ENCODE measurements around the gene HOXA3. TPM values are rescaled to one million over a fixed set of nuclear protein-coding genes. Genes with fewer than 3 reads are reported as not detected.

The HOXA3 gene
- total and polyA plus RNA-seq, 9 of the 15 experiments (the other 6 are each of a cell fraction or from before 2014, with no cell fraction given) = 0.04 to 0.13 TPM; not detected in 7

DNA sequence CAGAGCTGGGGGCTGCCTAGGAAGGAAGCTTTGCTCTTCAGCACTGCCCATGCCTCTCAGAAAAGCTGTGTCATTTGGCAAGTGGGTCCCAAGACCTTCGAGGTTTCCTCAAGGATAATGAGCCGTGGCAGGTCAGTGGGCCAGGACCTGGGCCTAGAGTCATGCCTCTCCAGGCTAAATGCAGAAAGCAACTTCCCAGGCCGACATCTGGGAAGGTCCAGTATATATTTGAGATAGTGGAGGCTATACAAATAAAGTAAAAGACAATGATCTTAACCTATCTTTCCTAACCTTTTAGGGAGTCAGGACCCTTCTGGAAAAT lies 24.1 kb upstream of the HOXA3 start (continued):
- no peak for TF ChIP-seq CHAMP1 (IDR thresholded peaks at IDR 0.05)

- no TSS peak for BruUV-seq (replicated peaks)
- peaks cover 0 to 10% of the 10 kb centered on the region in 2 experiments; a peak in 1 of 5 replicates for H3K4me1 ChIP-seq (replicated peaks in 1 of 2; ENCODE audit: control insufficient read depth in 2 of 2, insufficient read depth in 2 of 2, low read length in 2 of 2)
- intact Hi-C loops (cut with micrococcal nuclease) (no loop called here), in situ Hi-C loops (cut with MboI) (no loop called here)
- no peak overlapping the region for H3K9ac ChIP-seq (ENCODE audit: insufficient read depth in 1 of 2, low read depth in 2 of 2, low read length in 2 of 2)
- 3% methylated on average over 36 of the region's 40 CpGs for WGBS (ENCODE audit: insufficient coverage, low coverage, missing lambda C conversion rate)
- H3K9me3 ChIP-seq (replicated peaks; ENCODE audit: control insufficient read depth, insufficient read depth, low read depth, low read length) = no peaks in the 10 kb centered on the region; the same call in 1 of the 2 replicates
- no peaks in the 10 kb centered on the region for H4K20me1 ChIP-seq (replicated peaks; ENCODE audit: control insufficient read depth, insufficient read depth, low read length)
- DNase-seq (ENCODE audit: extremely low read depth in 1 of 4, low spot score in 3 of 4) (no peak), ATAC-seq (no peak), FAIRE-seq (no peak)
- H3K27ac ChIP-seq (ENCODE audit: extremely low read depth, low read depth, low read length) = no peak overlapping the region
- ChIA-PET CTCF (ENCODE audit: low intra/inter-chr PET ratio) (no interaction called here), POLR2A (interaction anchor here (0.5 to 0.6 kb wide), 2 partner anchors 13 to 404 kb away, joined by 3 read pairs; no protein-coding TSS in a partner anchor)
- H3K4me3 ChIP-seq = no peak overlapping the region
- H3K9me1 ChIP-seq (ENCODE audit: control insufficient read depth, insufficient read depth, low read length) = no peaks in the 10 kb centered on the region
- H3K79me2 ChIP-seq (ENCODE audit: control insufficient read depth, insufficient read depth, low read length) = no peaks in the 10 kb centered on the region
- no peak overlapping the region for H2AFZ ChIP-seq (ENCODE audit: low read depth, low read length)
- H3K36me3 ChIP-seq (ENCODE audit: control insufficient read depth, insufficient read depth, low read length) = no peaks in the 10 kb centered on the region
- TF ChIP-seq ZNF76 (CRISPR knock-in tag; IDR thresholded peaks at IDR 0.05; ENCODE audit: borderline replicate concordance) = no peak
- TF ChIP-seq PHF8 (IDR thresholded peaks at IDR 0.05; ENCODE audit: borderline replicate concordance, low read length) = no peak
- no peak for TF ChIP-seq SMAD3 (CRISPR knock-in tag; conservative IDR thresholded peaks at IDR 0.05)
- TF ChIP-seq CREM (IDR thresholded peaks at IDR 0.05; ENCODE audit: low read depth) = no peak
- TF ChIP-seq ZEB2 (IDR thresholded peaks at IDR 0.05) = no peak
- no peak for TF ChIP-seq ZNF507 (tag; conservative IDR thresholded peaks at IDR 0.05)
- TF ChIP-seq ASH1L (IDR thresholded peaks at IDR 0.05; ENCODE audit: borderline replicate concordance, low read depth, partially characterized antibody) = no peak
- no peak for TF ChIP-seq ZFPM2 (CRISPR knock-in tag; IDR thresholded peaks at IDR 0.05)
- no peak for TF ChIP-seq ZNF583 (CRISPR knock-in tag; IDR thresholded peaks at IDR 0.05)
- no peak for TF ChIP-seq NCOA1 (IDR thresholded peaks at IDR 0.05; ENCODE audit: low read depth)
- no peak for TF ChIP-seq RBM34 (IDR thresholded peaks at IDR 0.05; ENCODE audit: borderline replicate concordance, insufficient read depth, low read length)
- no peak for TF ChIP-seq COPS2 (conservative IDR thresholded peaks at IDR 0.05)
- H3K27me3 ChIP-seq (ENCODE audit: control insufficient read depth in 2 of 2, insufficient read depth in 2 of 2, low read length in 2 of 2) = peaks cover 27 to 73% of the 10 kb centered on the region in 2 experiments
- no peak overlapping the region for H3K4me2 ChIP-seq (ENCODE audit: insufficient read depth, low read length)
Observed at GRCh38 chr7:27175626-27176523, 23.5 kb upstream of the HOXA3 start.

All from K562 (cell line).